ENCODE data around the gene TBX6.

TBX6 gene

GRCh38 chr16:30088832-30089624 lies 2.7 kb downstream of the TBX6 start:
- DNase-seq = no peak
- in situ Hi-C loops (cut with HindIII; ENCODE audit: low pct_ligation_motif_present, low pct_unique_long_range_greater_than_20kb, low sequenced_read_pairs) = no loop called here

GRCh38 chr16:30088237-30088831 lies 3.4 kb downstream of the TBX6 start:
- DNase-seq = no peak
- in situ Hi-C loops (cut with HindIII; ENCODE audit: low pct_ligation_motif_present, low pct_unique_long_range_greater_than_20kb, low sequenced_read_pairs) = no loop called here

- in situ Hi-C loops (cut with HindIII; ENCODE audit: low pct_ligation_motif_present, low pct_unique_long_range_greater_than_20kb, low sequenced_read_pairs) = no loop called here
- DNase-seq = no peak
Observed at GRCh38 chr16:30087181-30087898, 4.4 kb downstream of the TBX6 start.

- in situ Hi-C loops (cut with HindIII; ENCODE audit: low pct_ligation_motif_present, low pct_unique_long_range_greater_than_20kb, low sequenced_read_pairs) = no loop called here
- no peak for DNase-seq
Observed at GRCh38 chr16:30086291-30087140, 5.2 kb downstream of the TBX6 start.

- in situ Hi-C loops (cut with HindIII; ENCODE audit: low pct_ligation_motif_present, low pct_unique_long_range_greater_than_20kb, low sequenced_read_pairs) = no loop called here
- no peak for DNase-seq
Observed at GRCh38 chr16:30085820-30086219, 5.9 kb downstream of the TBX6 start.

- no peak for DNase-seq
- in situ Hi-C loops (cut with HindIII; ENCODE audit: low pct_ligation_motif_present, low pct_unique_long_range_greater_than_20kb, low sequenced_read_pairs) = no loop called here
Observed at GRCh38 chr16:30085247-30085646, 6.5 kb downstream of the TBX6 start.

- no peak for DNase-seq
- in situ Hi-C loops (cut with HindIII; ENCODE audit: low pct_ligation_motif_present, low pct_unique_long_range_greater_than_20kb, low sequenced_read_pairs) = no loop called here
Observed at GRCh38 chr16:30084816-30085159, 6.9 kb downstream of the TBX6 start.

- no peak for DNase-seq
- in situ Hi-C loops (cut with HindIII; ENCODE audit: low pct_ligation_motif_present, low pct_unique_long_range_greater_than_20kb, low sequenced_read_pairs) = no loop called here
Observed at GRCh38 chr16:30084096-30084815, 7.5 kb downstream of the TBX6 start.

GRCh38 chr16:30083216-30084055 lies 8.3 kb downstream of the TBX6 start:
- no peak for DNase-seq
- in situ Hi-C loops (cut with HindIII; ENCODE audit: low pct_ligation_motif_present, low pct_unique_long_range_greater_than_20kb, low sequenced_read_pairs) = no loop called here

GRCh38 chr16:30082545-30083090 lies 9.1 kb downstream of the TBX6 start:
- no peak for DNase-seq
- in situ Hi-C loops (cut with HindIII; ENCODE audit: low pct_ligation_motif_present, low pct_unique_long_range_greater_than_20kb, low sequenced_read_pairs) = no loop called here

GRCh38 chr16:30079480-30079879 lies 12.2 kb downstream of the TBX6 start:
- DNase-seq = no peak
- in situ Hi-C loops (cut with HindIII; ENCODE audit: low pct_ligation_motif_present, low pct_unique_long_range_greater_than_20kb, low sequenced_read_pairs) = no loop called here

- no peak for DNase-seq
- in situ Hi-C loops (cut with HindIII; ENCODE audit: low pct_ligation_motif_present, low pct_unique_long_range_greater_than_20kb, low sequenced_read_pairs) = no loop called here
Observed at GRCh38 chr16:30078744-30079143, 13.0 kb downstream of the TBX6 start.

- DNase-seq = no peak
- in situ Hi-C loops (cut with HindIII; ENCODE audit: low pct_ligation_motif_present, low pct_unique_long_range_greater_than_20kb, low sequenced_read_pairs) = no loop called here
Observed at GRCh38 chr16:30077656-30078055, 14.1 kb downstream of the TBX6 start.

- peak; percentile 37 for DNase-seq
- in situ Hi-C loops (cut with HindIII; ENCODE audit: low pct_ligation_motif_present, low pct_unique_long_range_greater_than_20kb, low sequenced_read_pairs) = no loop called here
Observed at GRCh38 chr16:30076276-30076791, 15.4 kb downstream of the TBX6 start.

GRCh38 chr16:30075503-30076275 lies 16.0 kb downstream of the TBX6 start, which contains the start of gene PPP4C:
Gene PPP4C (plus strand): TSS chr16:30075994. CDS start chr16:30076378, 384 bp downstream.
- in situ Hi-C loops (cut with HindIII; ENCODE audit: low pct_ligation_motif_present, low pct_unique_long_range_greater_than_20kb, low sequenced_read_pairs) = no loop called here
- peak; percentile 96 for DNase-seq

- no peak for DNase-seq
- in situ Hi-C loops (cut with HindIII; ENCODE audit: low pct_ligation_motif_present, low pct_unique_long_range_greater_than_20kb, low sequenced_read_pairs) = no loop called here
Observed at GRCh38 chr16:30070490-30070889, 21.2 kb downstream of the TBX6 start.
